Ovary (tissue), 9 donors: ENCODE results near the gene ZCRB1. TPM values are rescaled to one million over a fixed set of nuclear protein-coding genes. Genes with fewer than 3 reads are reported as not detected.
"Not testable (repeated sequence)": the region's sequence is repeated elsewhere in the genome, so short reads cannot be mapped to it uniquely, and the experiment has no call there.

Experiments
- DNase-seq, 5 donors: peaks; one replicate each; pipeline ENCODE4 v3.0.0-alpha.2; 2019 to 2020
- H3K27ac ChIP-seq, 2 donors: fragments of 200-600 bp; one replicate each; pipeline versions ENCODE4 v1.5.1 to v1.8.0; 2019 to 2022
- H3K27me3 ChIP-seq: fragments of 200-600 bp; one replicate; pipeline ENCODE4 v1.8.0; 2022
- H3K36me3 ChIP-seq: fragments of 200-600 bp; sonication (generic); one replicate; pipeline ENCODE4 v1.5.1; 2019
- H3K4me1 ChIP-seq: one replicate; pipeline ENCODE4 v1.8.1; 2013; ENCODE audit warnings: mild to moderate bottlenecking, moderate library complexity; ENCODE audit not compliant: insufficient read depth
- H3K4me3 ChIP-seq: fragments of 200-600 bp; sonication (generic); one replicate; pipeline ENCODE4 v1.5.1; 2017
- H3K9me3 ChIP-seq, 2 donors: fragments of 200-600 bp in 1 of 2; sonication (generic) in 1 of 2; one replicate each; pipeline versions ENCODE4 v1.5.1 to v1.8.1; 2013 to 2019; ENCODE audit warnings: mild to moderate bottlenecking in 1 of 2, moderate library complexity in 1 of 2
- CTCF ChIP-seq, 3 donors: fragments of 450-650 bp in 2 of 3; fragments of 200-600 bp in 1 of 3; IDR thresholded peaks; one replicate each; pipeline versions ENCODE4 v1.5.1 to v1.8.0; 2016 to 2022; ENCODE audit warnings: antibody characterized with exemption in 3 of 3, mild to moderate bottlenecking in 1 of 3
- EP300 ChIP-seq: sonication (generic); formaldehyde crosslinking; IDR thresholded peaks from one replicate; pipeline ENCODE4 v1.6.1; 2017; ENCODE audit warnings: antibody characterized with exemption
- POLR2A ChIP-seq: fragments of 450-650 bp; IDR thresholded peaks from one replicate; pipeline ENCODE4 v1.6.1; 2017; ENCODE audit warnings: antibody characterized with exemption, mild to moderate bottlenecking, moderate library complexity
- WGBS, 3 donors: extraction: QIAGEN DNeasy Blood & Tissue Kit in 1 of 3; methylation state at CpG; one replicate each; pipeline versions ENCODE4 v1.1.5 to v1.1.7; 2013 to 2017; 5-methylcytosine and 5-hydroxymethylcytosine counted together
- intact Hi-C, 4 donors: fragments of 100-400 bp; cut with DNase I; formaldehyde crosslinking; loops; one replicate each; pipeline versions ENCODE4 v1.11.0 to v1.15.1; 2022 to 2023
- polyA plus RNA-seq, 2 donors: library from polyadenylated mRNA; stranded (reverse); fragments of 200-250 nt in 1 of 2; fragments of 350-450 nt in 1 of 2; fragmentation: Illumina TruSeq in 1 of 2; extraction: RNeasy Lipid Tissue Mini Kit (QIAGEN cat#74804) in 1 of 2; gene quantifications; one replicate each; pipeline ENCODE4 v1.2.3, GENCODE V29; 2013 to 2014
- total RNA-seq, 7 donors: library from RNA; depleted of rRNA in 2 of 7; stranded (reverse); fragments of >200 nt in 2 of 7; fragmentation: NEBNext Ultra II Directional in 3 of 7; extraction: Animal tissue kit (Norgen Biotek cat#: 25700) in 3 of 7; gene quantifications; one replicate each; pipeline versions ENCODE4 v1.1.0 to v1.2.4, GENCODE V29; 2016 to 2023
- donor health status: DM: no; HTN: no; CAD: no; lungs with moderate emphysema.
- donor health status: DM: no; HTN: no; CAD: no.
- donor health status: Bipolar disorder and iron deficiency.
- donor health status: DM: yes; HTN: yes; CAD: no.
- donor health status: DM: no; HTN: no; CAD: no.
- donor health status: DM: yes; HTN: yes; CAD: no.

Gene ZCRB1
- total and polyA plus RNA-seq, 9 donors: 26.5 to 61.6 (median 41.5) TPM

- 25 to 39% (median 30%) methylated on average over 4 of the region's 4 CpGs for WGBS, 3 donors
- Histone ChIP-seq H3K4me3 (no peak overlapping the region), H3K27ac (no peak overlapping the region), H3K27me3 (no peaks in the 10 kb centered on the region), H3K9me3 (no peaks in the 10 kb centered on the region), H3K4me1 (peaks cover 1% of the 10 kb centered on the region), H3K36me3 (no peaks in the 10 kb centered on the region)
- intact Hi-C loops: loop anchor here in 2 of 4 donors (5.0 kb wide), 1 partner anchor 200 kb away; no protein-coding TSS in a partner anchor
- TF ChIP-seq EP300: no peak
- peak; percentile 42 to 70 (median 52) for TF ChIP-seq CTCF (IDR thresholded peaks at IDR 0.05)
- peak in 1 of 5 donors; percentile 26 for DNase-seq
These were observed 6.7 kb upstream of the ZCRB1 start for GRCh38 chr12:42332301-42333285.

DNA sequence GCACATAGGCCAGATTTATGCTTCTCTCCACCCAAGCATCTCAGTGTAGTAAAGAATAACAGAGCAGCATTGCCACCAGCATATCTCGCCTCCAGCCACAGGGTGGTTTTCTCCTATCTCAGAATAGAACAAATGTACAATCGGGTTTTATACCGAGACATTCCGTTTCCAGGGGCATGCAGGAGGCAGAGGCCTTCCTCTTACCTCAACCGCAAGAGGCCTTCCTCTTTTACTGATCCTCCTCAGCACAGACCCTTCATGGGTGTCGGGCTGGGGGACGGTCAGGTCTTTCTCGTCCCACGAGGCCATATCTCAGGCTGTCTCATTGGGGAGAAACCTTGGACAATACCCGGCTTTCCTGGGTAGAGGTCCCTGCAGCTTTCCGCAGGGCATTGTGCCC lies 4.2 kb upstream of the ZCRB1 start:
- not testable (repeated sequence) for DNase-seq

GRCh38 chr12:42327227-42327590 lies 1.3 kb upstream of the ZCRB1 start:
- intact Hi-C loops: loop anchor here in 2 of 4 donors (10.0 kb wide), 1 partner anchor 92 kb away; the partner anchor contains the start of gene YAF2 (in 2 of the 2)
- Histone ChIP-seq H3K27ac (no peak overlapping the region), H3K4me3 (peak overlapping the region; percentile 59), H3K4me1 (peaks cover 7% of the 10 kb centered on the region), H3K9me3 (no peaks in the 10 kb centered on the region), H3K36me3 (no peaks in the 10 kb centered on the region), H3K27me3 (no peaks in the 10 kb centered on the region)
- no peak for DNase-seq
- WGBS, 3 donors: 40 to 55% (median 54%) methylated on average over 2 of the region's 2 CpGs
- TF ChIP-seq CTCF (IDR thresholded peaks at IDR 0.05) (no peak), POLR2A (no peak), EP300 (no peak)

More for the DNA sequence above, 4.2 kb upstream of the ZCRB1 start:
- WGBS, 3 donors: 88 to 91% (median 89%) methylated on average over 11 of the region's 11 CpGs
- H3K27me3 ChIP-seq, H3K9me3 ChIP-seq, H3K4me1 ChIP-seq, H3K36me3 ChIP-seq, H3K4me3 ChIP-seq, H3K27ac ChIP-seq: not testable (repeated sequence)
- intact Hi-C loops: loop anchor here in 2 of 4 donors (5.0 kb wide), 1 partner anchor 198 kb away; no protein-coding TSS in a partner anchor

- no peaks in the 10 kb centered on the region for H3K27me3 ChIP-seq
- intact Hi-C loops: loop anchor here in 2 of 4 donors (10.0 kb wide), 1 partner anchor 92 kb away; the partner anchor contains the start of gene YAF2 (in 2 of the 2)
- H3K27ac ChIP-seq: peak overlapping the region in 1 of 2 donors; percentile 86
- H3K4me1 ChIP-seq: peaks cover 7% of the 10 kb centered on the region
- no peaks in the 10 kb centered on the region for H3K9me3 ChIP-seq
- no peak for DNase-seq
- H3K36me3 ChIP-seq: no peaks in the 10 kb centered on the region
- peak overlapping the region; percentile 59 for H3K4me3 ChIP-seq
- WGBS, 3 donors: 5 to 7% (median 5%) methylated on average over 13 of the region's 13 CpGs
- TF ChIP-seq POLR2A (no peak), CTCF (IDR thresholded peaks at IDR 0.05) (no peak), EP300 (no peak)
These were observed 790 bp upstream of the ZCRB1 start for GRCh38 chr12:42326541-42327226.
